Colonic mucosa (tissue), 4 donors: ENCODE measurements around the gene NOL8. TPM values are rescaled to one million over a fixed set of nuclear protein-coding genes. Genes with fewer than 3 reads are reported as not detected.

ENCODE experiments used
- DNase-seq: peaks from one replicate; pipeline ENCODE4 v3.0.0-alpha.2; 2020
- H3K27ac ChIP-seq: fragments of 200-600 bp; one replicate; pipeline ENCODE4 v1.8.0; 2021
- H3K27me3 ChIP-seq: fragments of 200-600 bp; one replicate; pipeline ENCODE4 v1.8.0; 2021
- H3K36me3 ChIP-seq: fragments of 200-600 bp; one replicate; pipeline ENCODE4 v1.8.0; 2021
- H3K4me1 ChIP-seq: fragments of 200-600 bp; one replicate; pipeline ENCODE4 v1.8.0; 2021; ENCODE audit warnings: mild to moderate bottlenecking
- H3K4me3 ChIP-seq: fragments of 200-600 bp; one replicate; pipeline ENCODE4 v1.8.0; 2021
- H3K9ac ChIP-seq, 2 donors: one replicate each; pipeline ENCODE4 v1.7.0; 2013; ENCODE audit warnings: control low read depth in 2 of 2, low read depth in 2 of 2, low read length in 2 of 2
- H3K9me3 ChIP-seq: fragments of 200-600 bp; one replicate; pipeline ENCODE4 v1.8.0; 2021
- intact Hi-C: fragments of 100-400 bp; cut with DNase I; formaldehyde crosslinking; loops from one replicate; pipeline ENCODE4 v1.14.1; 2022
- total RNA-seq, 2 donors: library from RNA; stranded (reverse); fragmentation: NEBNext Ultra II Directional in 1 of 2; extraction: Animal tissue kit (Norgen Biotek cat#: 25700) in 1 of 2; gene quantifications; one replicate each; pipeline ENCODE4 v1.2.1, GENCODE V29; 2021
- TF ChIP-seq, protein P1 (sequence below): fragments of 200-600 bp; IDR thresholded peaks from one replicate; pipeline ENCODE4 v1.8.0; 2022; ENCODE audit warnings: antibody characterized with exemption, mild to moderate bottlenecking
- donor health status: healthy.
- donor health status: DM: no; HTN: no; CAD: no.
- donor health status: DM: no; HTN: no; CAD: no.

Gene NOL8
- total RNA-seq, 2 donors from 2014 or later: 17.6 to 26.4 TPM

- Histone ChIP-seq H3K27ac (no peak overlapping the region), H3K4me1 (no peaks in the 10 kb centered on the region), H3K4me3 (no peak overlapping the region), H3K9me3 (no peaks in the 10 kb centered on the region), H3K36me3 (peaks cover 17% of the 10 kb centered on the region), H3K27me3 (no peaks in the 10 kb centered on the region), H3K9ac (no peak overlapping the region)
- intact Hi-C loops: no loop called here
- TF ChIP-seq, protein P1, sequence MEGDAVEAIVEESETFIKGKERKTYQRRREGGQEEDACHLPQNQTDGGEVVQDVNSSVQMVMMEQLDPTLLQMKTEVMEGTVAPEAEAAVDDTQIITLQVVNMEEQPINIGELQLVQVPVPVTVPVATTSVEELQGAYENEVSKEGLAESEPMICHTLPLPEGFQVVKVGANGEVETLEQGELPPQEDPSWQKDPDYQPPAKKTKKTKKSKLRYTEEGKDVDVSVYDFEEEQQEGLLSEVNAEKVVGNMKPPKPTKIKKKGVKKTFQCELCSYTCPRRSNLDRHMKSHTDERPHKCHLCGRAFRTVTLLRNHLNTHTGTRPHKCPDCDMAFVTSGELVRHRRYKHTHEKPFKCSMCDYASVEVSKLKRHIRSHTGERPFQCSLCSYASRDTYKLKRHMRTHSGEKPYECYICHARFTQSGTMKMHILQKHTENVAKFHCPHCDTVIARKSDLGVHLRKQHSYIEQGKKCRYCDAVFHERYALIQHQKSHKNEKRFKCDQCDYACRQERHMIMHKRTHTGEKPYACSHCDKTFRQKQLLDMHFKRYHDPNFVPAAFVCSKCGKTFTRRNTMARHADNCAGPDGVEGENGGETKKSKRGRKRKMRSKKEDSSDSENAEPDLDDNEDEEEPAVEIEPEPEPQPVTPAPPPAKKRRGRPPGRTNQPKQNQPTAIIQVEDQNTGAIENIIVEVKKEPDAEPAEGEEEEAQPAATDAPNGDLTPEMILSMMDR: no peak
- no peak for DNase-seq
Observed at GRCh38 chr9:92270511-92270910, 54.6 kb downstream of the NOL8 start.

- Histone ChIP-seq H3K27ac (no peak overlapping the region), H3K27me3 (no peaks in the 10 kb centered on the region), H3K4me1 (no peaks in the 10 kb centered on the region), H3K9ac (no peak overlapping the region), H3K36me3 (peaks cover 13% of the 10 kb centered on the region), H3K4me3 (no peak overlapping the region), H3K9me3 (no peaks in the 10 kb centered on the region)
- no peak for DNase-seq
- intact Hi-C loops: no loop called here
- TF ChIP-seq, protein P1: no peak
Observed at GRCh38 chr9:92266486-92266885, 58.7 kb downstream of the NOL8 start.

DNA sequence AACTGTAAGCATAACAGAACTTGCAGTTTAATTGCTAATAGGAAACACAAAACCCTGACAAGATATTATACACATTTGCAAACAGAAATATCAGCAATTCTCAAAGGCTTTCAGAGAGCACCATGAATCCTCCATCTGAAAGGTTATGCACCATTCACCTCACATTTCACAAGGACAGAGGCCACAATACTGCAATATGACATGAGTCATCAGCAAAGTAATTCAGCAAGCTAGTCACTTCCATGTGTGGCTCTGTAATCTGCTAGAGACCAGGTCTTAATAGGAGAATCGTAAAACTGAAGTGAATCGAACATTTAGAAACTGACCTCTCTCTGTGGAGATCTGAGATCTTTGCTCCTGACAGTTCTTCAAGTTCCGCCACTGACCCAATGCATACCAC lies 60.0 kb downstream of the NOL8 start:
- H3K27me3 ChIP-seq: no peaks in the 10 kb centered on the region
- H3K9ac ChIP-seq: no peak overlapping the region
- TF ChIP-seq, protein P1: no peak
- intact Hi-C loops: no loop called here
- H3K9me3 ChIP-seq: no peaks in the 10 kb centered on the region
- DNase-seq: no peak
- H3K27ac ChIP-seq: no peak overlapping the region
- H3K36me3 ChIP-seq: peaks cover 17% of the 10 kb centered on the region
- no peak overlapping the region for H3K4me3 ChIP-seq
- no peaks in the 10 kb centered on the region for H3K4me1 ChIP-seq

DNA sequence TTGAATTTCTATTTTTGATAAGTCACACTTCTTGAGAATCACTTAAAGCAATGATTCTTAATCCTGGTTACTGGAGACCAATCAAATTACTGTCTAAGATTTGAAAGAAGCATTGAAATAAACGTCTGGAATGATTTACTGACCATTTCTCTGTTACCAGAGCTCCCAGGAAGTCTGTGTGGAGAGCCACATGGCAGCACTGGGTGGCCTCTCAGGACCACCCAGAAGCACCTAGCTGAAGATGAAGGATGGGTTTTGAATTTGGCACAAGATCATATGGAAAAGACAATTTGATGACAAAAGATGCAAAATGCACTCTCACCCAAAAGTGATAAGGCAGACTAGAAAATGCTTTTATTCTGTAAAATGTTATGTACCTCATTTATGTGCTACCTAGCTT lies 62.0 kb downstream of the NOL8 start:
- Histone ChIP-seq H3K4me1 (no peaks in the 10 kb centered on the region), H3K36me3 (peaks cover 28% of the 10 kb centered on the region), H3K4me3 (no peak overlapping the region), H3K27me3 (no peaks in the 10 kb centered on the region), H3K27ac (no peak overlapping the region), H3K9ac (no peak overlapping the region), H3K9me3 (no peaks in the 10 kb centered on the region)
- intact Hi-C loops: no loop called here
- no peak for DNase-seq
- TF ChIP-seq, protein P1: no peak

- Histone ChIP-seq H3K4me3 (no peak overlapping the region), H3K36me3 (peaks cover 36% of the 10 kb centered on the region), H3K4me1 (no peaks in the 10 kb centered on the region), H3K27me3 (no peaks in the 10 kb centered on the region), H3K9ac (no peak overlapping the region), H3K9me3 (no peaks in the 10 kb centered on the region), H3K27ac (no peak overlapping the region)
- TF ChIP-seq, protein P1: no peak
- no peak for DNase-seq
- intact Hi-C loops: no loop called here
Observed at GRCh38 chr9:92257327-92257726, 67.8 kb downstream of the NOL8 start.
